GM21390 (cell line): ENCODE measurements around the gene KCNK6.
"Not testable (repeated sequence)": the region's sequence is repeated elsewhere in the genome, so short reads cannot be mapped to it uniquely, and the experiment has no call there.

Source experiments
- ATAC-seq: cut with Tn5 transposase; IDR thresholded peaks from one replicate; pipeline ENCODE4 v1.9.1; 2021; ENCODE audit not compliant: unreplicated experiment

Gene KCNK6

GRCh38 chr19:38321646-38322196, 2.1 kb downstream of the KCNK6 start:
- ATAC-seq, result no peak

GRCh38 chr19:38323291-38323690, 3.6 kb downstream of the KCNK6 start:
- ATAC-seq, result no peak

GRCh38 chr19:38324431-38324830, 4.8 kb downstream of the KCNK6 start:
- ATAC-seq, result no peak

DNA sequence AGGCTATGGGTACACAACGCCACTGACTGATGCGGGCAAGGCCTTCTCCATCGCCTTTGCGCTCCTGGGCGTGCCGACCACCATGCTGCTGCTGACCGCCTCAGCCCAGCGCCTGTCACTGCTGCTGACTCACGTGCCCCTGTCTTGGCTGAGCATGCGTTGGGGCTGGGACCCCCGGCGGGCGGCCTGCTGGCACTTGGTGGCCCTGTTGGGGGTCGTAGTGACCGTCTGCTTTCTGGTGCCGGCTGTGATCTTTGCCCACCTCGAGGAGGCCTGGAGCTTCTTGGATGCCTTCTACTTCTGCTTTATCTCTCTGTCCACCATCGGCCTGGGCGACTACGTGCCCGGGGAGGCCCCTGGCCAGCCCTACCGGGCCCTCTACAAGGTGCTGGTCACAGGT, 6.9 kb downstream of the KCNK6 start:
- no peak for ATAC-seq

DNA sequence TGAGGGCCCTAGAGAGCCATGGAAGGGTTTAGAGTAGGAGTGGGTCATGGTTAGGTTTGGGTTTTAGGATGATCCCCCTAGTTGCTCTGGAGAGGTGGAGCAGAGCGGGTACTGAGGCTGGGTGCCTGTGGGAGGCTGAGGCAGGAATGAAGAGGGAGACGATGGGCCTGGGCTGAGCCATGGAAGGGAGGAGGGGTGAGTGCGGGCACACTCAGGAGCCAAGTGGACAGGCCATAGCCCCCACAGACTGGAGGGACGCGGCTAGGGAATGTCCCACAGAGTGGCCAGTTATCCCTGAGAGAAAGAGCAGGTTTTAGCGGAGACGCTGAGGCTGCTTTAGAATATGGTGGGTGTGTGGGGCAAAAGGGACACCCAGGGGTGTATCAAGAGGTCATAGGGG, 10.0 kb downstream of the KCNK6 start:
- no peak for ATAC-seq

DNA sequence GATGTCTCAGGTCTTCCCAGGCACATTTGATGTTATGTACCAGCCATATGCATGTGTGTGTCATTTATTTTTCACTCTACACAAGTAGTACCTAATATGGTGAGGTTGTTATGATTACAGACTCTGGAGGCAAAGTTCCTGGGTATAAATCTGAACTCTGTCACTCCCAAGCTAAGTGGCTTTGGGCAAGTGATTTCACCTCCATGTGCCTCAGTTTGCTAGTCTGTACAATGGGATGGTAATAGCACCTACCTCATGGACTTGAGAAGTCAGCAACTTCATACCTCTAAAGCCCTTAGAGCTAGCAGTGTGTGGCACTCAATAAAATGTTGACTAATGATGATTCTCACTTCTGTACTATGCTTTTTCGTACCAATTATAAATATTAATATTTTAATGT, 12.1 kb downstream of the KCNK6 start:
- ATAC-seq, result no peak

DNA sequence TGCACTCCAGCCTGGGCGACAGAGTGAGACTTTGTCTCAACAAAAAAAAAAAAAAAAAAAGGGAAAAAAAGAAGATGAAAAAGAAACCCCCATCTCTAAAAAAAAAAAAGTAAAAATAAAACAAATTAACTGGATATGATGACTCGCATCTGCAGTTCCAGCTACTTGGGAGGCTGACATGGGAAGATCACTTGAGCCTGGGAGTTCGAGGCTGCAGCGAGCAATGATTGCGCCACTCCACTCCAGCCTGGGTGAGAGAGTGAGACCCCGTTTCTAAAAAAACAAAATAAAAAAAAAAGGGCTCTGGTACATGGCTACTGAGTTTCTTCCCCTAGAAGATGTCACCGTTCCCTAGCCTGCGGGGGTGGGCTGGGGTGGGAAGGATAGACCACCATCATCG, 13.6 kb downstream of the KCNK6 start:
- ATAC-seq, result no peak

GRCh38 chr19:38335949-38336637, 16.4 kb downstream of the KCNK6 start:
- peak; percentile 62 for ATAC-seq

DNA sequence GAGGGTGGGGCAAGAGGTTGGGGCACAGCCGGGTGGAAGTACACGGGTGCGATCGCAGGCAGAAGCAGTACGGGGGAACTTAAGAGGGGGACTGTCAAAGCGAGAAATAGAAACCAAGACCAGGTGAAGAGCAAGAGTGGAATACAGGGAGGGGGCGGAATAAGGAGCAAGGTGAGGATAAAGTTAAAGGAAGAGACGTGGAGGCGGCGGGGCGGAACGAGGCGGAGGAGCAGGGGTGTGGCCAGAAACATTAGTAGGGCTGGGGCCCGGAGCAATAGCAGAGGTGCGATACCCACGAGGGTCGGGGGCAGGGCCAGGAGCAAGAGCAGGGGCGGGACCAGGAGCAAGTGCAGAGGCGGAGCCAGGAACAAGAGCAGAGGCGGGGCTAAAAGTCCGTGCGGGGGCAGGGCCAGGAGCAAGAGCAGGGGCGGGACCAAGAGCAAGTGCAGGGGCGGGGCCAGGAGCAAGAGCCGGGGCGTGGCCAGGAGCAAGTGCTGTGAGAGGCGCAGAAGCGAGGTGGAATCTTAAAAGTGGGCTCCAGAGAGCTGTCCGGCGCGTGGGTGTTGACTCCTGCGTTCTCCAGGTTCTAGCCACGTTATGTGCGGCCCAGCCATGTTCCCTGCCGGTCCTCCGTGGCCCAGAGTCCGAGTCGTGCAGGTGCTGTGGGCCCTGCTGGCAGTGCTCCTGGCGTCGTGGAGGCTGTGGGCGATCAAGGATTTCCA, 17.2 kb downstream of the KCNK6 start:
- ATAC-seq, result peak; percentile 50

DNA sequence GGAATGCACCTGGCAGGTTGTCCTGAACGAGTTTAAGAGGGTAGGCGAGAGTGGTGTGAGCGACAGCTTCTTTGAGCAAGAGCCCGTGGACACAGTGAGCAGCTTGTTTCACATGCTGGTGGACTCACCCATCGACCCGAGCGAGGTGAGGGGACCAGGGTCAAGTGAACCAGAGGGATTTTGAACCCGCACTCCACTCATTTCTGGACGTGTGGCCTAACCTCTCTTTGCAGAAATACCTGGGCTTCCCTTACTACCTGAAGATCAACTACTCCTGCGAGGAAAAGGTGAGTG, 17.7 kb downstream of the KCNK6 start:
- ATAC-seq, result no peak

DNA sequence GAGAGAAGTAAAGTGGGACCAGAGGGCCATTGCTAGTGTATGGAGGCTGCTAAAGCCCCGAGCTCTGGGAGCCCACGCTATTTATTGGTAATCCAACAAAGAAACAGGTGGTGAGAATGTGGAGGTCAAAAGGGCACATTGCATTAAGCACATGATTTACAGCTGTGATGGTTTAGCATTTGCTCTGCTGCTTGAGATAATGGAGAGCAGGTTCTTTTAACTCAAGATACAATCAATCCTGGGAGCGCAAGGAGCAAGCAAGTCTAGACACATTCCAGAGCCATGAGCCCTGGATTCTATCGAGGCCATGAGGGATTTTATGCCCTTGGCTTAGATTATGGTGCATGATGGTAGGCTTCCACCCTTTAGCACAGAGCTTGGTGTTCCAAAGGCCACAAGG, 19.4 kb downstream of the KCNK6 start:
- not testable (repeated sequence) for ATAC-seq

DNA sequence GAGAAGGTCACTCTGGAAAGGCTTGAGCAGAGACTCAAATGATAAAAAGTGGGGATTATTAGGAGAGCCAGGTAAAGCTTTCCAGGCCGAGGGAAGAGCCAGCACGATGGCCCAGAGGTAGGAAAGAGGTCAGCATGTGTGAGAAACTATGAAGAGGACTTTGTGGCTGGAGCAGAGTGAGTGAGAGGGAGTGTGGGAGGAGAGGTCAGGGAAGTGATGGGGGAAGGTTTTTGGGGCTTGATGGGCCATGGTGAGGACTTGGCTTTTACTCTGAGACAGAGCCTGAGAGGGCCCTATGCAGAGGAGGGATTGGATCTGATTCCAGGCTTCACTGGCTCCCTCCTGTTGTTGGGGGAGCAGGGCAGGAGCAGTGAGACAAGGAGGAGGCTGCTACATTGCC, 21.3 kb downstream of the KCNK6 start:
- no peak for ATAC-seq

DNA sequence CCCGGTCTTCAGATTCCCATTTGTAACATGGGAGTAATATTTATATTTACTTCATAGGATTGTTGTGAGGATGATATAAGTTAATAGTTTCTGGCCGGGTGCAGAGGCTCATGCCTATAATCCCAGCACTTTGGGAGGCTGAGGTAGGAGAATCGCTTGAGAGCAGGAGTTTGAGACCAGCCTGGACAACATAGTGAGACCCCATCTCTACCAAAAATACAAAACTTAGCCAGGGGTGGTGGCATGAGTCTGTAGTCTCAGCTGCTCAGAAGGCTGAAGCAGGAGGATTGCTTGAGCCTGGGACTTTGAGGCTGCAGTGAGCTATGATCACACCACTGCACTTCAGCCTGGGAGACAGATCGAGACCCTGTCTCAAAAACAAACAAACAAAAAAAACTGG, 27.2 kb downstream of the KCNK6 start:
- ATAC-seq, result no peak

- ATAC-seq, result no peak
Observed at GRCh38 chr19:38350883-38351282, 31.2 kb downstream of the KCNK6 start.

DNA sequence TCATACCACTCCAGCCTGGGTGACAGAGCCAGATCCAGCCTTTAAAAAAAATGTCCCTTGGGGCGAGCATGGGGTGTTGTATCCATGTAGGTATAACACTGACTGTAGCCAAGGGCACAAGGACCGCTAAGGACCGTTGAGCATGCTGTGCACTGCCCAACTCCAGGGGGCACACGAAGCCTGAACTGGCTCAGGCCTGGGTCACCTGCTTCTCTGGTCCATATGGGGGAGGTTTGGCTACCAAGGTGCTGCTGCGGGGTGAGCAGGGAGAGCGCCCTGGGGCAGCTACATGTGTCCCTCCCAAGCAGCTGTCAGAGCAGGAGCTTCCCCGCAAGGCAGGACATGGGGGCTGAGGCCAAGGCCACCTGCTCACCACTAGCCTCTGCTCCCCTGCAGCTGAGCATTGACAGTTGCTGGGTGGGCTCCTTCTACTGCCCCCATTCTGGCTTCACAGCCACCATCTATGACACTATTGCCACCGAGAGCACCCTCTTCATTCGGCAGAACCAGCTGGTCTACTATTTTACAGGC, 32.3 kb downstream of the KCNK6 start:
- no peak for ATAC-seq

- ATAC-seq, result no peak
Observed at GRCh38 chr19:38352611-38353010, 33.0 kb downstream of the KCNK6 start.

DNA sequence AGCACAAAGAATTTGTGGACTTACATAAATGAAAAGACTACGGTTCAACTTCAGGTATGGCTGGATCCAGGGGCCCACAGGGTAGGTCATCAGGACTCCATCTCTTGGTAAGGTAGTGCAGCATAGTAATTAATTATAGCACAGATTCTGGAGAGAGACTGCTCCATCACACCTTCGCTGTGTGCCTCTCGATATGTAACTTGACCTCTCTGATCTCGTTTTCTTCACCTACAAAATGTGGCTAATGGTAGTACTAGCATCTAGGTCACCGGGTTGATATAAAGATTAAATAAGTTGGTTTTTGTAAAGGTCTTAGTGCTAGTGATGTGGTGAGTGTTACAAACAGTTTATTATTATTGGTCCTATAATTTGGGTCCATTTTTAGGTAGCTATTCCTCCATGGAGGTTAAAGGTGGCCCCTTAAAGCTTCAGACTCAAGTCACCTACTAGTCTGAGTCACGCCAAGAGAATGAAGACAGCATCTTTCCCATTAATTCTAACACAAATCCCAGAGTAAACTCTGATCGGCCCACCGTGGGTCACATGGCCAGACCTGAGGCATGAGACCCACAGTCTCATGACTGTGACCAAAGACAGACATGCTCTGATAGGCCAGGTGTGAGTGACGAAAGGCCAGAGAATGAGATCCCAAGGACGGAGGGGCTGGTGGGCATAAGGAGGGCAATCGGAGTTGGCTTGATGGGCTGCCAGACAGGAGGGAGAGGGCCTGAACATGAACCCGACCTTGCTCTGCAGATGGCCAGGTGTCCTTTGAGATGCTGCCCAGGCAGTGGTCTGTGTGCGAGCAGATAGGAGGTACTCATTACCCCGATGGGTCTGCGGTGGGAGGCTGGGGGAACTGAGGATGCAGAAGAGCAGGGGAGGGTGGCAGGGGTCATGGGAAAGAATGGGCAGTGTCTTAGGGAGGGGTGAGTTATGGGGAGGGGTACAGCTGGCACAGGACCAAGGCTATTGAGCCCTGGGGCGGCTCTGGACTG, 36.4 kb downstream of the KCNK6 start:
- no peak for ATAC-seq

DNA sequence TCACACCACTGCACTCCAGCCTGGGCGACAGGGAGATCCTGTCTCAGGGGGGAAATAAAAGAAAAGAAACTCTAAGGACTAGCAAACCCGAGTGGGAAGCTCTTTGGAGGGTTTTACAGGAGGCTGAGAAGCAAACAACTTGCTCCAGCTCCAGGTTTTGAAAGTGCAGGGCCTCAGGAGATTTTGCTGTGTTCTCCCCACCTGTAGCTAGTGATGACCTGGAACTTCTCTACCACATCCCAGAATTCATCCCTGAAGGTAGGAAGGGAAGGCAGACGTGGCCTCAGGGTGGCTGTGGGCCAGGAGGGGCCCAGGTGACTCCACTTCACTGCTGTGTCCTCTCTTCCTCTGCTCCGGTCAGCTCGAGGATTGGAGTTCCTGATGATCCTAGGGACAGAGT, 38.4 kb downstream of the KCNK6 start:
- ATAC-seq, result no peak

GRCh38 chr19:38359242-38360021, 39.8 kb downstream of the KCNK6 start:
- no peak for ATAC-seq

GRCh38 chr19:38360351-38360750, 40.7 kb downstream of the KCNK6 start:
- no peak for ATAC-seq
